Esophagus muscularis mucosa (tissue), 4 donors: Measurements from ENCODE around the gene EHBP1. TPM values are rescaled to one million over a fixed set of nuclear protein-coding genes. Genes with fewer than 3 reads are reported as not detected.

Experiments
- DNase-seq: peaks from one replicate; pipeline ENCODE4 v3.0.0-alpha.2; 2017; ENCODE audit errors: extremely low spot score
- H3K27ac ChIP-seq, 4 donors: fragments of 200-600 bp; sonication (generic); replicated peaks in 1 of 4; 1 replicate in 3 of 4; 2 replicates in 1 of 4; pipeline ENCODE4 v1.5.1; 2016 to 2019; ENCODE audit warnings: mild to moderate bottlenecking in 1 of 4
- H3K27me3 ChIP-seq, 4 donors: fragments of 200-600 bp; sonication (generic); one replicate each; pipeline versions ENCODE4 v1.5.1 to v1.6.0; 2016 to 2019
- H3K36me3 ChIP-seq, 4 donors: fragments of 200-600 bp; sonication (generic); one replicate each; pipeline ENCODE4 v1.5.1; 2016 to 2019
- H3K4me1 ChIP-seq, 4 donors: fragments of 200-600 bp; sonication (generic); one replicate each; pipeline ENCODE4 v1.5.1; 2016 to 2019
- H3K4me3 ChIP-seq, 4 donors: fragments of 200-600 bp; sonication (generic); 1 replicate in 2 of 4; 2 replicates in 2 of 4; pipeline ENCODE4 v1.5.1; 2016 to 2019; ENCODE audit warnings: mild to moderate bottlenecking in 4 of 4, moderate library complexity in 1 of 4
- H3K9me3 ChIP-seq, 4 donors: fragments of 200-600 bp; sonication (generic); 1 replicate in 3 of 4; 2 replicates in 1 of 4; pipeline ENCODE4 v1.5.1; 2016 to 2019
- EP300 ChIP-seq: sonication (generic); formaldehyde crosslinking; IDR thresholded peaks from one replicate; pipeline ENCODE4 v1.6.1; 2017; ENCODE audit warnings: antibody characterized with exemption
- POLR2A ChIP-seq: fragments of 450-650 bp; IDR thresholded peaks from one replicate; pipeline ENCODE4 v1.6.1; 2017; ENCODE audit warnings: antibody characterized with exemption, moderate library complexity, mild to moderate bottlenecking, low read depth
- POLR2AphosphoS5 ChIP-seq, 2 donors: sonication (generic); formaldehyde crosslinking; IDR thresholded peaks; one replicate each; pipeline ENCODE4 v1.6.1; 2017; ENCODE audit warnings: antibody characterized with exemption in 2 of 2
- WGBS: methylation state at CpG from one replicate; pipeline ENCODE4 v1.1.5; 2018; 5-methylcytosine and 5-hydroxymethylcytosine counted together
- intact Hi-C: fragments of 100-400 bp; cut with DNase I; formaldehyde crosslinking; loops from one replicate; pipeline ENCODE4 v1.15.1; 2023
- total RNA-seq, 4 donors: library from RNA; depleted of rRNA; stranded (reverse); fragments of >200 nt; gene quantifications; one replicate each; pipeline versions ENCODE4 v1.1.0 to v1.2.1, GENCODE V29; 2016
- TF ChIP-seq, protein P1 (sequence below), 3 experiments: fragments of 200-600 bp in 2 of 3; fragments of 450-650 bp in 1 of 3; sonication (generic) in 2 of 3; IDR thresholded peaks; one replicate each; pipeline ENCODE4 v1.5.1; 2017 to 2019; ENCODE audit warnings: antibody characterized with exemption in 3 of 3, mild to moderate bottlenecking in 2 of 3, moderate library complexity in 1 of 3

EHBP1 gene
- total RNA-seq, 4 donors from 2014 or later = 103 to 199 (median 151) TPM

DNA sequence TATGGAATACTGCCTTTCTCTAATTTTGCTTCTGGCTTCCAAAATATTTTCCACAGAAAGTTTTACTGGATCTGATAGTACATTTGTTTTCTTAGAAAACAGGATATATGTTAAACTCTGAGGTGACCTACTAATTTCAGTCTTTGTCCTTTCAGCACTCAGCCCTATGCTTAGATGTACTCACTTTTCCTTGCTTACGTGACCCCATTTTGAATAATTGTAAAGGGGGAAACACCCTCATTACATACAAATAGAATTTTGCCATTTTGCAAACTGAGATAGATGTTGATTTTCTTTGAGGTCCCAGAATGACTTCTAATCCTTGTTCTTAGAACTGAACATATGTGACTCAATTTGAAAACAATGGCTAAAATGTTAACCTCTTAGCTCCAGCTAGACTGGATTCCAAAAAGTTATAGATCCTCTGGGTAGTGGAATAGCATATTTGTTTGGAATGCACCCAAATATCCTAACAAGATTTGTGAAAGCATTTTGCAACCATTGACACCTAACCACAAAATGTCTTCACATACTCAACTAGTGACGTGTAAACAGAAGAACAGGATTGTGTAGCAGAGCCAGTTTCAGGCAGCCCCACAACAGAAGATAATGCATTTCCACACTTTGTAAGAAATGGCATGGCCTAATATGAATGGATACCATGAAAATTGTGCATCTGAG lies 44.8 kb upstream of the EHBP1 start:
- Histone ChIP-seq H3K36me3 (no peaks in the 10 kb centered on the region), H3K27me3 (no peaks in the 10 kb centered on the region), H3K4me1 (peaks cover 29 to 64% (median 59%) of the 10 kb centered on the region in 4 donors), H3K9me3 (no peaks in the 10 kb centered on the region), H3K4me3 (peak overlapping the region in 1 of 4 donors; percentile 12), H3K27ac (peak overlapping the region; percentile 76 to 82 (median 81))
- intact Hi-C loops = loop anchor here (5.0 kb wide), 1 partner anchor 47 kb away; the partner anchor contains the start of gene EHBP1
- 92% methylated on average over 2 of the region's 2 CpGs for WGBS
- DNase-seq = no peak
- TF ChIP-seq, protein P1, sequence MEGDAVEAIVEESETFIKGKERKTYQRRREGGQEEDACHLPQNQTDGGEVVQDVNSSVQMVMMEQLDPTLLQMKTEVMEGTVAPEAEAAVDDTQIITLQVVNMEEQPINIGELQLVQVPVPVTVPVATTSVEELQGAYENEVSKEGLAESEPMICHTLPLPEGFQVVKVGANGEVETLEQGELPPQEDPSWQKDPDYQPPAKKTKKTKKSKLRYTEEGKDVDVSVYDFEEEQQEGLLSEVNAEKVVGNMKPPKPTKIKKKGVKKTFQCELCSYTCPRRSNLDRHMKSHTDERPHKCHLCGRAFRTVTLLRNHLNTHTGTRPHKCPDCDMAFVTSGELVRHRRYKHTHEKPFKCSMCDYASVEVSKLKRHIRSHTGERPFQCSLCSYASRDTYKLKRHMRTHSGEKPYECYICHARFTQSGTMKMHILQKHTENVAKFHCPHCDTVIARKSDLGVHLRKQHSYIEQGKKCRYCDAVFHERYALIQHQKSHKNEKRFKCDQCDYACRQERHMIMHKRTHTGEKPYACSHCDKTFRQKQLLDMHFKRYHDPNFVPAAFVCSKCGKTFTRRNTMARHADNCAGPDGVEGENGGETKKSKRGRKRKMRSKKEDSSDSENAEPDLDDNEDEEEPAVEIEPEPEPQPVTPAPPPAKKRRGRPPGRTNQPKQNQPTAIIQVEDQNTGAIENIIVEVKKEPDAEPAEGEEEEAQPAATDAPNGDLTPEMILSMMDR (IDR thresholded peaks at IDR 0.05) = no peak
- TF ChIP-seq POLR2AphosphoS5 (IDR thresholded peaks at IDR 0.05) (no peak), POLR2A (no peak), EP300 (no peak)

DNA sequence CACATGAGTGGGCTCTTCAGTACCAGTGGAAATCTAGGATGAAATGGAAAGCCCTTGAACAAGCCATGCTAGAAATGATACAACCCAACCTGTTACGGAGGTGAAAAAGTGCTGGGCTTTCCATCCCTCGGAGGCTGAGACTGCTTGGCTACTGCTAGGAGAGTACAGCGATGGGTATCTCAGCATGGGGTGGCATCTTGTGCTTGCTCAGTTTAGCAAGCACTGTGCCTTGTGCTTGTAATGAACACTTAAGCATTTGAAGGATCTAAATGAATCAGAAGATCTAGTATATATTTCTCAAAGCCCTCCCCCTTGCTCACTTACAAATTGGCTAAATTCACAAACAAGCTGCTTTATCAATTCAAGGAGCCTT lies 44.3 kb upstream of the EHBP1 start:
- peaks cover 29 to 69% (median 64%) of the 10 kb centered on the region in 4 donors for H3K4me1 ChIP-seq
- DNase-seq = no peak
- intact Hi-C loops = loop anchor here (5.0 kb wide), 1 partner anchor 46 kb away; the partner anchor contains the start of gene EHBP1
- no peaks in the 10 kb centered on the region for H3K9me3 ChIP-seq
- TF ChIP-seq POLR2AphosphoS5 (IDR thresholded peaks at IDR 0.05) (no peak), POLR2A (no peak), EP300 (no peak)
- TF ChIP-seq, protein P1 (IDR thresholded peaks at IDR 0.05) = no peak
- WGBS = 97% methylated on average over 3 of the region's 3 CpGs
- peak overlapping the region; percentile 76 to 82 (median 81) for H3K27ac ChIP-seq
- H3K36me3 ChIP-seq = no peaks in the 10 kb centered on the region
- H3K27me3 ChIP-seq = no peaks in the 10 kb centered on the region
- H3K4me3 ChIP-seq = no peak overlapping the region

DNA sequence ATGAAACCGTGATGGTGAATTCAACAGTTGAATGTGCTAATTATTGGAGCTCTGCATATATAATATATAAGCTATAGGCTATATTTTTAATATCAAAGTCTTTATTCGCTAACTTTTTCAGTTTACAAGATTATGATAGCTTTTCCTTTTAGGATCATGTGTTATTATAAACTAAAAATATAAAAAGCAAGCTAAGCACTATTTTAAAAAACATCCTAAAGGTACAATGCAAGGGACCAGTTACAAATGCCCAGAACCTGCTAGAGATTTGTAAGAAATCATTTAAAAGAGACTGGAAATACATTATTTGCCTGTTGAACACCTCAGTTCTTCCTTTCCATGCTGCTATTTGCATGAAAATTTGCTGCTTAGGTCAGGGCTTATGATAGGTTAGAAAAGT lies 43.4 kb upstream of the EHBP1 start:
- no peaks in the 10 kb centered on the region for H3K27me3 ChIP-seq
- WGBS = 74% methylated on average over 2 of the region's 2 CpGs
- H3K4me3 ChIP-seq = no peak overlapping the region
- DNase-seq = no peak
- peaks cover 29 to 78% (median 72%) of the 10 kb centered on the region in 4 donors for H3K4me1 ChIP-seq
- H3K27ac ChIP-seq = peak overlapping the region; percentile 76 to 82 (median 81)
- no peaks in the 10 kb centered on the region for H3K9me3 ChIP-seq
- H3K36me3 ChIP-seq = no peaks in the 10 kb centered on the region
- TF ChIP-seq POLR2A (no peak), POLR2AphosphoS5 (IDR thresholded peaks at IDR 0.05) (no peak)
- TF ChIP-seq, protein P1 (IDR thresholded peaks at IDR 0.05) = no peak
- intact Hi-C loops = loop anchor here (5.0 kb wide), 1 partner anchor 45 kb away; the partner anchor contains the start of gene EHBP1

DNA sequence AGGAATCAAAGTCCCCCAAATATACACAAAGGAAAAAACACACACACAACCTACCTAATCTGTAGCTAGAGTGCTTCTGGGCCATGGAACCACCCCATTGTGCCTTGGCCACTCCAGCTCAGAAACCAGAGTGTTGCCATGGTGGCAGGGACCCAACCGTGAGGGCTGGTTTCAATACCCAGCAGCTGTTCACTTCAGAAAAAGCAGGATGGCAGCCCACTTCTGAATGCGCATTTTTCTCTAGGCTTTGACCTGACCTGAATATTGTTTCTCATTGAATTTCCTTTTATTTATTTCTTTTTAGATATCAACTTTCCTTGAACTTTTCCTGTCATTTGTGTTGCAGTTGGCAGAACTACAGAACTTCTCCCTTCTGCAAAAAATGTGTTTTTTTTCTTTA lies 43.0 kb upstream of the EHBP1 start:
- intact Hi-C loops = loop anchor here (5.0 kb wide), 1 partner anchor 45 kb away; the partner anchor contains the start of gene EHBP1
- DNase-seq = no peak
- Histone ChIP-seq H3K36me3 (no peaks in the 10 kb centered on the region), H3K4me1 (peaks cover 29 to 82% (median 74%) of the 10 kb centered on the region in 4 donors), H3K27me3 (no peaks in the 10 kb centered on the region), H3K9me3 (no peaks in the 10 kb centered on the region), H3K4me3 (no peak overlapping the region), H3K27ac (peak overlapping the region; percentile 76 to 82 (median 81))
- 10% methylated on average over 2 of the region's 2 CpGs for WGBS
- TF ChIP-seq POLR2A (no peak), POLR2AphosphoS5 (IDR thresholded peaks at IDR 0.05) (no peak), EP300 (no peak)
- TF ChIP-seq, protein P1 (IDR thresholded peaks at IDR 0.05) = no peak
